Measurements from ENCODE around the gene CHD9.

CHD9 gene

DNA sequence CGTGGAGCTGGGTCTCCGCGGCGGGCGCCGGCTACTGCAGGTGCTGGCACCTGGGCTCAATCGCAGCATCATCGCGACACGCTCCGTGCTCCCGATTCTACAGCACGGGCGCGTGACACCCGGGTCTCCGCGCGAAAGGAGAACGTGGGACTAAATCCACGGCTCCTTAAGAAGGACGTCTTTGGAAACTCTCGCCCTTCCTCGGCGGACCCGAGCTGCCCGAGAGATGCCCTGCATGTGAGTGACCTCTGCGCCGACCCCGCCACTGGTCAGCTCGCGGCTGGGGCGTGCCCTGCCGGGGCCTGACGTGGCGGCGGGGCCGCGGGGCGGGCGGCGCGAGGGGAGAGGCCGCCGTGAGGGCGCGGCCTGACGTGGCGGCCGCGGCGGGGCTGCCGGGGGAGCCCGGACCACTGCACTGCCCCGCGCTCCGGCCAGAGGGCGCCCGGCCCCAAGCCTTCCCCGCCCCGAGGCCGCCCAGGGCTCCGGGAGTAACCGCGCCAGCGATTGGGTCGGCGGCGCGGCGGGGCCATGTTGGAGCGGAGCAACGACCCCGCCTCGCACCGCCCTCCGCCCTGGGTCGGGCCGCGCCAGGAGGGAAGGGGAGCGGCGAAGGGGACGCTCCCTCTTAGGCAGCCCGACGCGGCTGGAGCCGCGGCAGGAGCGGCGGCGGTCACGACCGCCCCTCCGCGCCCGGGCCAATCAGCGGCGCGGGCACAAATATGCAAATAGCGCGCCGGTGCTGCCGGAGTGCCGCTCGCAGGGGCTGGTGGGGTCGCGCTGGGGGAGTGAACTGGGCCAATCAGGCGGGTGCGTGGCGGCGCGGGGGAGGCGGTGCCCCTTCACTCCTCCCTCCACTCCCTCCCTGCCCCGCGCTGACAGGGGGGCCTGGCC is 75.6 kb downstream of the CHD9 start:
- TF ChIP-seq SIN3A (IDR thresholded peaks at IDR 0.05; ENCODE audit: borderline replicate concordance, insufficient read depth, low read length): no peak
- TF ChIP-seq TAF1 (IDR thresholded peaks at IDR 0.05; ENCODE audit: borderline replicate concordance, insufficient read depth, low read length): peak; percentile 23; the same call in 1 of the 2 replicates
- peak; percentile 39; the same call in 1 of the 2 replicates for TF ChIP-seq POLR2AphosphoS5 (IDR thresholded peaks at IDR 0.05; ENCODE audit: low read depth, low read length)
- TF ChIP-seq, protein P1, sequence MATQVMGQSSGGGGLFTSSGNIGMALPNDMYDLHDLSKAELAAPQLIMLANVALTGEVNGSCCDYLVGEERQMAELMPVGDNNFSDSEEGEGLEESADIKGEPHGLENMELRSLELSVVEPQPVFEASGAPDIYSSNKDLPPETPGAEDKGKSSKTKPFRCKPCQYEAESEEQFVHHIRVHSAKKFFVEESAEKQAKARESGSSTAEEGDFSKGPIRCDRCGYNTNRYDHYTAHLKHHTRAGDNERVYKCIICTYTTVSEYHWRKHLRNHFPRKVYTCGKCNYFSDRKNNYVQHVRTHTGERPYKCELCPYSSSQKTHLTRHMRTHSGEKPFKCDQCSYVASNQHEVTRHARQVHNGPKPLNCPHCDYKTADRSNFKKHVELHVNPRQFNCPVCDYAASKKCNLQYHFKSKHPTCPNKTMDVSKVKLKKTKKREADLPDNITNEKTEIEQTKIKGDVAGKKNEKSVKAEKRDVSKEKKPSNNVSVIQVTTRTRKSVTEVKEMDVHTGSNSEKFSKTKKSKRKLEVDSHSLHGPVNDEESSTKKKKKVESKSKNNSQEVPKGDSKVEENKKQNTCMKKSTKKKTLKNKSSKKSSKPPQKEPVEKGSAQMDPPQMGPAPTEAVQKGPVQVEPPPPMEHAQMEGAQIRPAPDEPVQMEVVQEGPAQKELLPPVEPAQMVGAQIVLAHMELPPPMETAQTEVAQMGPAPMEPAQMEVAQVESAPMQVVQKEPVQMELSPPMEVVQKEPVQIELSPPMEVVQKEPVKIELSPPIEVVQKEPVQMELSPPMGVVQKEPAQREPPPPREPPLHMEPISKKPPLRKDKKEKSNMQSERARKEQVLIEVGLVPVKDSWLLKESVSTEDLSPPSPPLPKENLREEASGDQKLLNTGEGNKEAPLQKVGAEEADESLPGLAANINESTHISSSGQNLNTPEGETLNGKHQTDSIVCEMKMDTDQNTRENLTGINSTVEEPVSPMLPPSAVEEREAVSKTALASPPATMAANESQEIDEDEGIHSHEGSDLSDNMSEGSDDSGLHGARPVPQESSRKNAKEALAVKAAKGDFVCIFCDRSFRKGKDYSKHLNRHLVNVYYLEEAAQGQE (IDR thresholded peaks at IDR 0.05; ENCODE audit: insufficient read depth in 1 of 2, low read depth in 2 of 2, low read length in 2 of 2): no peak
- TF ChIP-seq FOXP2 (optimal IDR thresholded peaks at IDR 0.05; ENCODE audit: borderline replicate concordance, extremely low read depth, extremely low read length, insufficient read depth): peak; percentile 13

DNA sequence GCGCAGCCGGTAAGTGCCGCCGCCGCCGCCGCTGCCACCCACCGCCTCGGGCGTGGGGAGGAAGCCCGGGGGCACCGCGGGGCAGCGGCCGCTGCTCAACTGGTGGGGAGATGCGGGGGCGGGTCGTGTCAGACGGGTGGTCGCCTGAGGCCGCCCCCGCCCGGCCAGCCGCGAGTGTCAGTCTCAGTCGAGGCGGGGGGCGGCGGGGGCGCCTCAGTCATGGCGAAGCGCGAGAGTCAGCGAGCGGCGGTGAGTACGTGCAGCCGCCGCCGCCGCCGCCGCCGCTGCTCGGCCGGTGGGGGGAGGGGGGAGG is 76.2 kb downstream of the CHD9 start:
- TF ChIP-seq TAF1 (IDR thresholded peaks at IDR 0.05; ENCODE audit: borderline replicate concordance, insufficient read depth, low read length) (no peak), POLR2AphosphoS5 (IDR thresholded peaks at IDR 0.05; ENCODE audit: low read depth, low read length) (no peak)

DNA sequence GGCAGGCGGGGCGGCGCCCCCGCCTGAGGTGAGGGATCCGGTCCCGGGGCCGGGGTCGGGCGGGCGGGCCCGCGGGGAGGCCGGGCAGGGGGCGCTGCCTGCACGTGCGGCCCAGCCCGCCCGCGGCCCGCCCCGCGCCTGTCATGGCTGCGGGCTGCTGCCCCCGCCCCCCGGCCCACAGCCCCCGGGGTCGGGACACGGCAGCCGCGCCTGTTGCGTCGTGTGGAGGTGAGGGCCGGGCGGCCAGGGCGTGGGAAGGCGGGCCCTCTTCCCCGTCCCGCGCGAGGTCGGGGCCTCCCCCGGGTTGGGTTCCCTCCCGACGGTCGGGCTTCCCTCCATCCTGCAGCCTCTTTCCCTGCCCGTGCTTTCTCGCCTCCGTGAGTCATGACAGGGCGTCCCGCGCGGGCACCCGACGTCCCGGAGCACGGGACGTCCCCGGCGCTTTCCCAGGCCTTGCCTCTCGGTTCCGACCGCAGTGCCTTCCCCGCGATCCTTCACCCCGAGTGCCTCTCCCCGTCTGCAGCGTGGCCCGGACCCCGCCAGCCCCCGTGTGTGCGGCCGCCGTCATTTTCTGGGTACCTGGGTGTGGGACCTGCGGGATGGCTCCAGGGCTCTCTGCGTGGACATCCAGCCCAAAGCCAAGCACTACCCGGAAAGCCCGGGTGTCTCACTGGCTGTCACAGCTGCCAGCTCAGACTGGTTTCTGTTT is 76.7 kb downstream of the CHD9 start:
- TF ChIP-seq FOXP2 (optimal IDR thresholded peaks at IDR 0.05; ENCODE audit: borderline replicate concordance, extremely low read depth, extremely low read length, insufficient read depth) (no peak), SIN3A (IDR thresholded peaks at IDR 0.05; ENCODE audit: borderline replicate concordance, insufficient read depth, low read length) (no peak), TAF1 (IDR thresholded peaks at IDR 0.05; ENCODE audit: borderline replicate concordance, insufficient read depth, low read length) (no peak), POLR2AphosphoS5 (IDR thresholded peaks at IDR 0.05; ENCODE audit: low read depth, low read length) (no peak)
- TF ChIP-seq, protein P1 (IDR thresholded peaks at IDR 0.05; ENCODE audit: insufficient read depth in 1 of 2, low read depth in 2 of 2, low read length in 2 of 2): no peak

DNA sequence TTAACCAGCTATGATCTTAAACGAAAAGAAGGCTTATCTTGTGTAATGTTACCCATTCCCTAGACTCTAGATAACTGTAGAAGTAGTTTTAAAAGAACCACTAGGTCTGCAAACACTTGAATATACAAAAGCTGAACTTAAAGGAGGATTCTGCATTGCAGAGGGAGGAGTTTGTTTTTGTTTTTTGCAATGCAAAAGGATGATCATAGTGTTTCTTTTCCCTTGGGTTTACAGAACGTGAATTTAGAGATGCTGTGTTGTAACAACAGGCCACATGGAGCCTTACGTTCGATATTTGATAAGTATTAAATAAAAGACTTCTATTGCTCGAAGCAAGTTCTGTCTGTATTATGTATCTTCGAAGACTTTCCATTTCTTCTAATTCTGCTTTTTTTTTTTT is 77.6 kb downstream of the CHD9 start:
- TF ChIP-seq POLR2AphosphoS5 (IDR thresholded peaks at IDR 0.05; ENCODE audit: low read depth, low read length) (no peak), FOXP2 (optimal IDR thresholded peaks at IDR 0.05; ENCODE audit: borderline replicate concordance, extremely low read depth, extremely low read length, insufficient read depth) (no peak), SIN3A (IDR thresholded peaks at IDR 0.05; ENCODE audit: borderline replicate concordance, insufficient read depth, low read length) (no peak), TAF1 (IDR thresholded peaks at IDR 0.05; ENCODE audit: borderline replicate concordance, insufficient read depth, low read length) (no peak)
- TF ChIP-seq, protein P1 (IDR thresholded peaks at IDR 0.05; ENCODE audit: insufficient read depth in 1 of 2, low read depth in 2 of 2, low read length in 2 of 2): no peak

DNA sequence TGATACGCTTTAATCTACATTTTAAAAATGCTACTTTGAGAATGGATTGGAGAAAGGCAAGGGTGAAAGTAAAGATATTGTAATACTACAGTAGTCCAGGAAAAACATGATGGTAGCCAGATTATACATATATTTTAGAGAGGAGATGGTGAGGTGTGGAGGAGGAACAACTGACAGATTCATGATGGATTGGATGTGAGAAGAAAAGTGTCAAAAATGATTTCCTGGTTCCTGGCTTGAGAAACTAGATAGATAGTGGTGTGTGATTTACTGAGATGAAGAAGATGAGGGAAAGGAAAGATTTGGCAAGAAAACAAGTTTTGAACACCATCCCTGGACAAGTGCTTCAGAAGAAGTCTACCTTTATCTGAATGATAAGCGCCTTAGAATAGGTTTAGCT is 80.5 kb downstream of the CHD9 start:
- TF ChIP-seq, protein P1 (IDR thresholded peaks at IDR 0.05; ENCODE audit: insufficient read depth in 1 of 2, low read depth in 2 of 2, low read length in 2 of 2): no peak
- TF ChIP-seq FOXP2 (optimal IDR thresholded peaks at IDR 0.05; ENCODE audit: borderline replicate concordance, extremely low read depth, extremely low read length, insufficient read depth) (no peak), TAF1 (IDR thresholded peaks at IDR 0.05; ENCODE audit: borderline replicate concordance, insufficient read depth, low read length) (no peak), SIN3A (IDR thresholded peaks at IDR 0.05; ENCODE audit: borderline replicate concordance, insufficient read depth, low read length) (no peak), POLR2AphosphoS5 (IDR thresholded peaks at IDR 0.05; ENCODE audit: low read depth, low read length) (no peak)

Measured in PFSK-1 (cell line).